Thyroid gland (tissue), 4 donors: ENCODE measurements around the gene TMEM43. TPM values are rescaled to one million over a fixed set of nuclear protein-coding genes. Genes with fewer than 3 reads are reported as not detected.

Experiments used
- DNase-seq, 2 donors: peaks; one replicate each; pipeline ENCODE4 v3.0.0-alpha.2; 2019
- H3K27ac ChIP-seq, 3 donors: fragments of 200-600 bp; sonication (generic); 1 replicate in 2 of 3; 2 replicates in 1 of 3; pipeline ENCODE4 v1.5.1; 2016 to 2019; ENCODE audit warnings: mild to moderate bottlenecking in 1 of 3, moderate library complexity in 1 of 3
- H3K27me3 ChIP-seq: fragments of 200-600 bp; sonication (generic); one replicate; pipeline ENCODE4 v1.5.1; 2019
- H3K36me3 ChIP-seq, 2 donors: fragments of 200-600 bp; sonication (generic); one replicate each; pipeline ENCODE4 v1.5.1; 2016 to 2019
- H3K4me1 ChIP-seq, 2 donors: fragments of 200-600 bp; sonication (generic); one replicate each; pipeline ENCODE4 v1.5.1; 2017 to 2019
- H3K4me3 ChIP-seq, 3 donors: fragments of 200-600 bp; sonication (generic); replicated peaks in 1 of 3; 1 replicate in 2 of 3; 2 replicates in 1 of 3; pipeline ENCODE4 v1.5.1; 2016; ENCODE audit warnings: mild to moderate bottlenecking in 1 of 3
- H3K9me3 ChIP-seq: fragments of 200-600 bp; sonication (generic); one replicate; pipeline ENCODE4 v1.5.1; 2017
- POLR2A ChIP-seq, 2 donors: fragments of 450-650 bp; IDR thresholded peaks; one replicate each; pipeline ENCODE4 v1.6.1; 2017; ENCODE audit warnings: antibody characterized with exemption in 2 of 2, mild to moderate bottlenecking in 2 of 2, moderate library complexity in 1 of 2
- WGBS, 2 donors: methylation state at CpG; one replicate each; pipeline ENCODE4 v1.1.5; 2017; 5-methylcytosine and 5-hydroxymethylcytosine counted together
- intact Hi-C: fragments of 100-400 bp; cut with DNase I; formaldehyde crosslinking; loops from one replicate; pipeline ENCODE4 v1.15.1; 2023
- total RNA-seq, 4 donors: library from RNA; depleted of rRNA; stranded (reverse); fragments of >200 nt; gene quantifications; one replicate each; pipeline ENCODE4 v1.2.3, GENCODE V29; 2016
- TF ChIP-seq, protein P1 (sequence below), 6 experiments: fragments of 200-600 bp in 3 of 6; fragments of 450-650 bp in 3 of 6; sonication (generic) in 3 of 6; IDR thresholded peaks; one replicate each; pipeline ENCODE4 v1.5.1; 2016 to 2019; ENCODE audit warnings: antibody characterized with exemption in 6 of 6, mild to moderate bottlenecking in 2 of 6, inconsistent platforms in 1 of 6, moderate library complexity in 1 of 6

TMEM43 gene
- total RNA-seq, 4 donors from 2014 or later, result 69.6 to 109 (median 90.3) TPM

- H3K9me3 ChIP-seq, result no peaks in the 10 kb centered on the region
- no peak overlapping the region for H3K4me3 ChIP-seq
- H3K27ac ChIP-seq, result no peak overlapping the region
- DNase-seq, result no peak
- H3K36me3 ChIP-seq, result peaks cover 92 to 95% of the 10 kb centered on the region in 2 donors
- H3K27me3 ChIP-seq, result no peaks in the 10 kb centered on the region
- H3K4me1 ChIP-seq, result no peaks in the 10 kb centered on the region
- WGBS, 2 donors, result 94 to 99% methylated on average over 2 of the region's 2 CpGs
- intact Hi-C loops, result no loop called here
- no peak for TF ChIP-seq POLR2A (IDR thresholded peaks at IDR 0.05)
- TF ChIP-seq, protein P1, sequence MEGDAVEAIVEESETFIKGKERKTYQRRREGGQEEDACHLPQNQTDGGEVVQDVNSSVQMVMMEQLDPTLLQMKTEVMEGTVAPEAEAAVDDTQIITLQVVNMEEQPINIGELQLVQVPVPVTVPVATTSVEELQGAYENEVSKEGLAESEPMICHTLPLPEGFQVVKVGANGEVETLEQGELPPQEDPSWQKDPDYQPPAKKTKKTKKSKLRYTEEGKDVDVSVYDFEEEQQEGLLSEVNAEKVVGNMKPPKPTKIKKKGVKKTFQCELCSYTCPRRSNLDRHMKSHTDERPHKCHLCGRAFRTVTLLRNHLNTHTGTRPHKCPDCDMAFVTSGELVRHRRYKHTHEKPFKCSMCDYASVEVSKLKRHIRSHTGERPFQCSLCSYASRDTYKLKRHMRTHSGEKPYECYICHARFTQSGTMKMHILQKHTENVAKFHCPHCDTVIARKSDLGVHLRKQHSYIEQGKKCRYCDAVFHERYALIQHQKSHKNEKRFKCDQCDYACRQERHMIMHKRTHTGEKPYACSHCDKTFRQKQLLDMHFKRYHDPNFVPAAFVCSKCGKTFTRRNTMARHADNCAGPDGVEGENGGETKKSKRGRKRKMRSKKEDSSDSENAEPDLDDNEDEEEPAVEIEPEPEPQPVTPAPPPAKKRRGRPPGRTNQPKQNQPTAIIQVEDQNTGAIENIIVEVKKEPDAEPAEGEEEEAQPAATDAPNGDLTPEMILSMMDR (IDR thresholded peaks at IDR 0.05), result no peak
Measured at GRCh38 chr3:14161282-14161681, 36.4 kb downstream of the TMEM43 start.

DNA sequence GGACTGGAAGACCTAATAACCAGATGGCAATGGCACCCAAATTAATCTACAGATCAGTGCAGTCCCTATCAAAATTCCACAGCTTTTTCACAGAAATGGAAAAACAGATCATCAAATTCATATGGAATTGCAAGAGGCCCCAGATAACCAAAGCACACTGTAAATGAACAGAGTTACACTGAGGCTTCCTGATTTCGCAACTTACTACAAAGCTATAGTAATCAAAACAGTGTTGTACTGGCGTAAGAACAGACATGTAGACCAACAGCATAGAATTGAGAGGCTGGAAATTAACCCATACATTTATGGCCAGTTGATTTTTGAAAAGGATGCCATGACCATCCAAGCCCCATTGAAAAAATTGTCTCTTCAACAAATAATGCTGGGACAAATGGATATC is 37.3 kb downstream of the TMEM43 start:
- Histone ChIP-seq H3K9me3 (no peaks in the 10 kb centered on the region), H3K4me1 (no peaks in the 10 kb centered on the region), H3K4me3 (no peak overlapping the region), H3K27ac (no peak overlapping the region), H3K27me3 (no peaks in the 10 kb centered on the region), H3K36me3 (peaks cover 89 to 96% of the 10 kb centered on the region in 2 donors)
- WGBS, 2 donors, result 94 to 98% methylated on average over 2 of the region's 2 CpGs
- no peak for DNase-seq
- intact Hi-C loops, result no loop called here
- no peak for TF ChIP-seq POLR2A (IDR thresholded peaks at IDR 0.05)
- TF ChIP-seq, protein P1 (IDR thresholded peaks at IDR 0.05), result no peak

- no peak for DNase-seq
- WGBS, 2 donors, result 93% methylated on average over 9 of the region's 9 CpGs
- Histone ChIP-seq H3K36me3 (peaks cover 88 to 92% of the 10 kb centered on the region in 2 donors), H3K4me1 (no peaks in the 10 kb centered on the region), H3K27ac (no peak overlapping the region), H3K4me3 (no peak overlapping the region), H3K27me3 (no peaks in the 10 kb centered on the region), H3K9me3 (no peaks in the 10 kb centered on the region)
- intact Hi-C loops, result no loop called here
- TF ChIP-seq, protein P1 (IDR thresholded peaks at IDR 0.05), result no peak
- TF ChIP-seq POLR2A (IDR thresholded peaks at IDR 0.05), result no peak
Measured at GRCh38 chr3:14166877-14167603, 42.2 kb downstream of the TMEM43 start.

GRCh38 chr3:14169435-14169834 is 44.6 kb downstream of the TMEM43 start:
- Histone ChIP-seq H3K9me3 (no peaks in the 10 kb centered on the region), H3K27me3 (no peaks in the 10 kb centered on the region), H3K36me3 (peaks cover 73 to 74% of the 10 kb centered on the region in 2 donors), H3K4me1 (no peaks in the 10 kb centered on the region), H3K4me3 (no peak overlapping the region), H3K27ac (no peak overlapping the region)
- TF ChIP-seq POLR2A (IDR thresholded peaks at IDR 0.05), result no peak
- TF ChIP-seq, protein P1 (IDR thresholded peaks at IDR 0.05), result no peak
- intact Hi-C loops, result no loop called here
- DNase-seq, result no peak
- 94 to 97% methylated on average over 2 of the region's 2 CpGs for WGBS, 2 donors

DNA sequence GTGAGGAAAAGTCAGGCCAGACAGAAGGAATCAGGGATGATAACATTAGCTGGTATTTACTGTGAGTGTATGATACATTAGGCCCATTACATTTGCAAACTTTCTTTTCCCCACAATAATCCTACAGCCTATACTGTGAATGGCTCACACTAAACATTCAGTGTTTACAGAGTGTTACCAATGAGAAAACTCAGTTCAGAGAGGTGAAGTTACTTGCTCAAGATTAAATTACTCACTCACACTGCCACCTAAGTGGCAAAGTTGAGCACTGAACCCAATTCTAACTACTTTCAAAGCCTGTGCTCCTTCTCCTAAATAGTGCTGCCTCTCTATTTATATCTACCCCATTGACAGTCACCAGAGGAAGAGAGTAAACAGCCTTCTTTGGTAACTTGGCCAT is 45.0 kb downstream of the TMEM43 start:
- intact Hi-C loops, result loop anchor here (10.0 kb wide), 1 partner anchor 45 kb away; the partner anchor contains the start of genes CHCHD4 and TMEM43
- H3K36me3 ChIP-seq, result peaks cover 69 to 70% of the 10 kb centered on the region in 2 donors
- no peak overlapping the region for H3K4me3 ChIP-seq
- TF ChIP-seq POLR2A (IDR thresholded peaks at IDR 0.05), result no peak
- TF ChIP-seq, protein P1 (IDR thresholded peaks at IDR 0.05), result no peak
- no peak for DNase-seq
- no peaks in the 10 kb centered on the region for H3K9me3 ChIP-seq
- no peak overlapping the region for H3K27ac ChIP-seq
- H3K27me3 ChIP-seq, result no peaks in the 10 kb centered on the region
- H3K4me1 ChIP-seq, result peaks cover under 1 to 4% of the 10 kb centered on the region in 2 donors
